CD4-positive, alpha-beta T cell (primary cell): Measurements from ENCODE around the gene MIPOL1. TPM values are rescaled to one million over a fixed set of nuclear protein-coding genes. Genes with fewer than 3 reads are reported as not detected.
"Not testable (repeated sequence)": the region's sequence is repeated elsewhere in the genome, so short reads cannot be mapped to it uniquely, and the experiment has no call there.

Source experiments
- ATAC-seq: fragments of 200-7000 bp; cut with Tn5 transposase; one replicate; pipeline ENCODE4 v1.10.0; 2022; ENCODE audit warnings: mild to moderate bottlenecking; ENCODE audit not compliant: poor library complexity
- CTCF ChIA-PET: fragments of 350-600 bp; sonication (Branson Sonifier 250); formaldehyde crosslinking; loops from one replicate; lab custom pipeline; 2021; ENCODE audit warnings: antibody characterized with exemption, inconsistent platforms; lab: Charles Lee
- POLR2A ChIA-PET: fragments of 350-600 bp; sonication (Branson Sonifier 250); formaldehyde crosslinking; loops from one replicate; lab custom pipeline; 2021; ENCODE audit warnings: antibody characterized with exemption, inconsistent platforms; lab: Charles Lee
- DNase-seq, 14 experiments: peaks; one replicate each; pipeline ENCODE4 v3.0.0-alpha.2; 2013 to 2020; ENCODE audit warnings: mixed read lengths in 2 of 14
- H3K27ac ChIP-seq, 2 donors: one replicate each; pipeline versions ENCODE4 v1.5.1 to v1.7.0; 2013; ENCODE audit warnings: low read length in 2 of 2, low read depth in 1 of 2, mild to moderate bottlenecking in 1 of 2
- H3K27me3 ChIP-seq, 2 experiments: 1 replicate in 1 of 2; 2 replicates in 1 of 2; pipeline versions ENCODE4 v1.6.1 to v1.7.0; 2013; ENCODE audit warnings: low read length in 2 of 2, control low read depth in 1 of 2, mild to moderate bottlenecking in 1 of 2, moderate library complexity in 1 of 2; ENCODE audit not compliant: insufficient read depth in 2 of 2, control insufficient read depth in 1 of 2
- H3K36me3 ChIP-seq: one replicate; pipeline ENCODE4 v1.6.1; 2013; ENCODE audit warnings: low read length, control low read depth; ENCODE audit not compliant: insufficient read depth
- H3K4me1 ChIP-seq: one replicate; pipeline ENCODE4 v1.6.1; 2013; ENCODE audit warnings: low read length, control low read depth; ENCODE audit not compliant: insufficient read depth
- H3K4me3 ChIP-seq: one replicate; pipeline ENCODE4 v1.5.1; 2013; ENCODE audit warnings: mild to moderate bottlenecking, low read length, moderate library complexity
- H3K9me3 ChIP-seq, 2 experiments: 1 replicate in 1 of 2; 2 replicates in 1 of 2; pipeline versions ENCODE4 v1.6.1 to v1.7.0; 2013; ENCODE audit warnings: low read length in 2 of 2, mild to moderate bottlenecking in 2 of 2, control low read depth in 1 of 2, moderate library complexity in 1 of 2; ENCODE audit not compliant: control insufficient read depth in 1 of 2, insufficient read depth in 1 of 2
- H3K27ac Mint-ChIP-seq: one replicate; pipeline ENCODE4 v1.8.0; 2020; ENCODE audit warnings: mixed read lengths
- H3K27me3 Mint-ChIP-seq: one replicate; pipeline ENCODE4 v1.8.0; 2021; ENCODE audit warnings: mixed read lengths
- H3K36me3 Mint-ChIP-seq: one replicate; pipeline ENCODE4 v1.8.0; 2021; ENCODE audit warnings: low read depth, mixed read lengths
- H3K4me1 Mint-ChIP-seq: one replicate; pipeline ENCODE4 v1.8.0; 2021; ENCODE audit warnings: low read depth, mixed read lengths
- H3K4me3 Mint-ChIP-seq: one replicate; pipeline ENCODE4 v1.8.0; 2020; ENCODE audit warnings: mild to moderate bottlenecking, mixed read lengths
- H3K9me3 Mint-ChIP-seq: one replicate; pipeline ENCODE4 v1.8.0; 2020; ENCODE audit warnings: mixed read lengths
- CTCF ChIP-seq: fragments of 200-600 bp; IDR thresholded peaks from one replicate; pipeline ENCODE4 v1.8.0; 2022; ENCODE audit warnings: antibody characterized with exemption, mild to moderate bottlenecking
- intact Hi-C, 2 experiments: fragments of 100-400 bp; cut with DNase I in 1 of 2; cut with micrococcal nuclease in 1 of 2; formaldehyde crosslinking; loops; one replicate each; pipeline versions ENCODE4 v1.15.1 to v1.9.0; 2023 to 2025; cut with DNase I, micrococcal nuclease
- total RNA-seq, 174 experiments: library from RNA in 2 of 174; stranded (reverse) in 2 of 174; gene quantifications; one replicate each; pipeline ENCODE4 v1.2.3 and lab custom pipeline; 2021 to 2026

The MIPOL1 gene
- total RNA-seq, 2 experiments from 2014 or later: 0.30 TPM; not detected in 1

- no peaks in the 10 kb centered on the region for H3K4me1 ChIP-seq
- ChIA-PET CTCF (no interaction called here), POLR2A (no interaction called here)
- H3K36me3 ChIP-seq: no peaks in the 10 kb centered on the region
- TF ChIP-seq CTCF: no peak
- no peak overlapping the region for H3K27ac ChIP-seq
- H3K27me3 ChIP-seq: no peaks in the 10 kb centered on the region
- H3K9me3 ChIP-seq: no peaks in the 10 kb centered on the region
- DNase-seq: no peak
- Mint-ChIP-seq H3K9me3 (peaks cover 6% of the 10 kb centered on the region), H3K4me1 (no peaks in the 10 kb centered on the region), H3K36me3 (no peaks in the 10 kb centered on the region), H3K27me3 (no peaks in the 10 kb centered on the region), H3K4me3 (no peak overlapping the region), H3K27ac (no peak overlapping the region)
- intact Hi-C loops: no loop called here
- ATAC-seq: no peak
- H3K4me3 ChIP-seq: no peak overlapping the region
Observed at GRCh38 chr14:37384870-37385596, 187.3 kb downstream of the MIPOL1 start.

DNA sequence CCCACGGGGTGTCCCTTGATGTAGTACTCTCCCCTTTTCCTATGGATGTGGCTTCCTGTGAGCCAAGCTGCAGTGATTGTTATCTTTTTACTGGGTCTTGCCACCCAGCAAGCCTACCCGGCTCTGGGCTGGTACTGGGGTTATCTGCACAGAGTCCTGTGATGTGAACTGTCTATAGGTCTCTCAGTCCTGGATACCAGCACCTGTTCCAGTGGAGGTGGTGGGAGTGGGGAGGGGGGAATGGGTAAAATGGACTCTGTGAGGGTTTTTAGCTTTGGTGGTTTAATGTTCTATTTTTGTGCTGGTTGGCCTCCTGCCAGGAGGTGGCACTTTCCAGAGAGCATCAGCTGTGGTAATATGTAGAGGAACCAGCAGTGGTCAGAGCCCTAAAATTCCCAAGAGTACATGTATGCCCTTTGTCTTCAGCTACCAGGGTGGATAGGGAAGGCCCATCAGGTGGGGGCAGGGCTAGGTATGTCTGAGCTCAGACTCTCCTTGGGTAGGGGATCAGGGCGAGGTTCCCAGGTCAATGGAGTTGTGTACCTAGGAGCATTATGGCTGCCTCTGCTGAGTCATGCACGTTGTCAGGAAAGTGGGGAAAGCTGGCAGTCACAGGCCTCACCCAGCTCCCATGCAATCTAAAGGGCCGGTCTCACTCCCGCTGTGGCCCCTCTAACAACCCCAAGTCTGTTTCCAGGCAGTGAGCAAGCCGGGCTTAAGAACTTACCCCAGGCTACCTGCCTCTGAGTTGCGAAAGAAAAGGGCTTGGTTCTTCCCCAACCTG is 199.6 kb downstream of the MIPOL1 start:
- POLR2A ChIA-PET, H3K36me3 ChIP-seq, H3K36me3 Mint-ChIP-seq, DNase-seq, H3K4me1 ChIP-seq, intact Hi-C loops, ATAC-seq, CTCF ChIA-PET, H3K27me3 ChIP-seq, H3K27ac Mint-ChIP-seq, H3K4me3 Mint-ChIP-seq, H3K4me3 ChIP-seq, H3K27ac ChIP-seq, H3K27me3 Mint-ChIP-seq, H3K4me1 Mint-ChIP-seq: not testable (repeated sequence)
- H3K9me3 ChIP-seq: peaks cover 0 to 12% of the 10 kb centered on the region in 2 experiments
- H3K9me3 Mint-ChIP-seq: peaks cover 14% of the 10 kb centered on the region

DNA sequence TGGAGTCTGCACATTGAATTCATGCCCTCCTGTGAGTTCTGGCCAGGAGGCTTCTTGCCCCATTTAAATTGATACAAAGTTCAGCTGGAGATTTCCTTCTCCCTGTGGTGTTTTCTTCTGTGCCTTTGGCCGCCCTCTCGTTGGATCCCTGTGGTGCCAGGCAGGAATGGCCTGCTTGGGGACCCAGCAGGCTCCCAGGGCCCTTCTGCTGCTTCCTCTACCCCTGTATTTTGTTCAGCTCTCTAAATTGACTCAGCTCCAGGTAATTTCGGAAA is 200.1 kb downstream of the MIPOL1 start:
- Histone ChIP-seq H3K27ac (no peak overlapping the region), H3K4me1 (no peaks in the 10 kb centered on the region), H3K27me3 (no peaks in the 10 kb centered on the region), H3K9me3 (peaks cover 0 to 12% of the 10 kb centered on the region in 2 experiments), H3K4me3 (no peak overlapping the region), H3K36me3 (no peaks in the 10 kb centered on the region)
- intact Hi-C loops: no loop called here
- no peak for DNase-seq
- no peaks in the 10 kb centered on the region for H3K36me3 Mint-ChIP-seq
- no peak overlapping the region for H3K4me3 Mint-ChIP-seq
- POLR2A ChIA-PET: no interaction called here
- ATAC-seq: no peak
- no peak overlapping the region for H3K27ac Mint-ChIP-seq
- H3K9me3 Mint-ChIP-seq: peaks cover 15% of the 10 kb centered on the region
- no peak for TF ChIP-seq CTCF
- H3K27me3 Mint-ChIP-seq: no peaks in the 10 kb centered on the region
- no peaks in the 10 kb centered on the region for H3K4me1 Mint-ChIP-seq
- CTCF ChIA-PET: no interaction called here
